GM12878 (cell line): Measurements from ENCODE around the gene KMT2E.
A peak's percentile ranks its signal among the peaks of the same experiment; 100 is the strongest.

Experiments used
- FOXM1 ChIP-seq: IDR thresholded peaks from 2 replicates; pipeline ENCODE4 v1.6.1; 2012; ENCODE audit warnings: low read depth, mild to moderate bottlenecking, inconsistent platforms, low read length, moderate library complexity
- SMC3 ChIP-seq: IDR thresholded peaks from 2 replicates; pipeline ENCODE4 v1.6.1; 2011; ENCODE audit warnings: low read length, improper control_type of control experiment, borderline replicate concordance
- SP1 ChIP-seq: IDR thresholded peaks from one replicate; pipeline ENCODE4 v1.6.1; 2011; ENCODE audit warnings: low read depth, low read length
- TF ChIP-seq, protein P1 (sequence below): IDR thresholded peaks from 2 replicates; pipeline ENCODE4 v1.6.1; 2012; ENCODE audit warnings: low read depth, low read length, improper control_type of control experiment

DNA sequence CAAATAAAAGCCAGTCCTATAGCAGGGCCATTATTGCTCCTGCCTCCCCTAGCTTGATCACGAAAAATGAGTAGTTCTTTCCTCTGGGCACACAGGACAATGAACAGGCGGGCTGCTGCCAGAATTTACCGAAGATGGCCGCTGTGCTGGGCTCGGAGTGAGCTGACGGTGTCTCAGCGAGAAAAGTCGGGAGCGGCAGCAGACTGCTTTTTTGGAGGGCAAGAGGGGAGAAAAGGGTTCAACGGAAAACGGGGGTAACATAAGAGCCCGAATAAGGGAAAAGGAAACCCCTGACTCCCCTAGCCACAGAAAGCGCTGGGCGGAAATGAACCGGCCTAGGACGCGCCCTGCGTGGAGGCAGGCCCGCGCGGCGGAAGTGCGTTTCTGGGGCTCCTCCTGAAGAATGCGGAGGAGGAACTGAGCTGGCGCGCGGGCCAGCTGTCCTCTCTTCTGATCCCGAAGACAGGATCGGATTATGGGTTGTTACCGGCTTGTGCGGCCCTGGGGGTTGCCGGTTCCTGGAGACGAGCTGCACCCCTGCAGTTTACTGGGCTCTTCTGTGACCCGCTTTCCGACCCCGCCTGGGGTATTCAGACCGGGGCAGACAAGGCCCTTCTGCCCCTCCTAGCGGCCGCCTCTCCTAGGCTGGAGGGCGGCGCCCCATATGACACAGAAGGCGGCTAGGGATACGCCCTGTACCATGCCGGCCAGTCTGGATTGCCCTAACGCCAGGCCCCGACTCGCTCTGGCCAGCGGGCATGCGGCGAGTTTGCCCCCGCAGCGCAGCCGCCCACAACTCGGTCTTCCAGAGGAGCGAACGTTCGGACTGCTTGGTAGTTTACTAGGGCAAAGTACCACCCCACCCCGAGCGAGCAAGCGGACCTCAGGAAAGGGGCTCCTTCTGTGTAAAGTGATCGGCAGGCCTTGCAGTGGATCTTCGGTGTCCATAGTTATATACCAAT is 30.1 kb upstream of the KMT2E start:
- TF ChIP-seq, protein P1, sequence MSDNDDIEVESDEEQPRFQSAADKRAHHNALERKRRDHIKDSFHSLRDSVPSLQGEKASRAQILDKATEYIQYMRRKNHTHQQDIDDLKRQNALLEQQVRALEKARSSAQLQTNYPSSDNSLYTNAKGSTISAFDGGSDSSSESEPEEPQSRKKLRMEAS: peak; percentile 61; the same call in 1 of the 2 replicates
- TF ChIP-seq SMC3 (peak; percentile 36), FOXM1 (0 out of 2 replicates have a peak, but pooled peaks have one; percentile 30), SP1 (no peak)
